ENCODE results near the gene SIRT2. TPM values are rescaled to one million over a fixed set of nuclear protein-coding genes. Genes with fewer than 3 reads are reported as not detected.

Gene SIRT2
- total and polyA plus RNA-seq, 11 donors: 51.0 to 158 (median 62.4) TPM

GRCh38 chr19:38842439-38843174, 56.8 kb downstream of the SIRT2 start:
- Histone ChIP-seq H3K36me3 (peaks cover 8 to 100% (median 100%) of the 10 kb centered on the region in 9 donors), H3K27me3 (no peaks in the 10 kb centered on the region), H3K4me3 (no peak overlapping the region), H3K9me3 (no peaks in the 10 kb centered on the region), H3K27ac (peak overlapping the region in 1 of 12 donors; percentile 37), H3K4me1 (peaks cover 0 to 38% (median 26%) of the 10 kb centered on the region in 12 donors)
- TF ChIP-seq, protein P1, sequence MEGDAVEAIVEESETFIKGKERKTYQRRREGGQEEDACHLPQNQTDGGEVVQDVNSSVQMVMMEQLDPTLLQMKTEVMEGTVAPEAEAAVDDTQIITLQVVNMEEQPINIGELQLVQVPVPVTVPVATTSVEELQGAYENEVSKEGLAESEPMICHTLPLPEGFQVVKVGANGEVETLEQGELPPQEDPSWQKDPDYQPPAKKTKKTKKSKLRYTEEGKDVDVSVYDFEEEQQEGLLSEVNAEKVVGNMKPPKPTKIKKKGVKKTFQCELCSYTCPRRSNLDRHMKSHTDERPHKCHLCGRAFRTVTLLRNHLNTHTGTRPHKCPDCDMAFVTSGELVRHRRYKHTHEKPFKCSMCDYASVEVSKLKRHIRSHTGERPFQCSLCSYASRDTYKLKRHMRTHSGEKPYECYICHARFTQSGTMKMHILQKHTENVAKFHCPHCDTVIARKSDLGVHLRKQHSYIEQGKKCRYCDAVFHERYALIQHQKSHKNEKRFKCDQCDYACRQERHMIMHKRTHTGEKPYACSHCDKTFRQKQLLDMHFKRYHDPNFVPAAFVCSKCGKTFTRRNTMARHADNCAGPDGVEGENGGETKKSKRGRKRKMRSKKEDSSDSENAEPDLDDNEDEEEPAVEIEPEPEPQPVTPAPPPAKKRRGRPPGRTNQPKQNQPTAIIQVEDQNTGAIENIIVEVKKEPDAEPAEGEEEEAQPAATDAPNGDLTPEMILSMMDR (IDR thresholded peaks at IDR 0.05): no peak
- no peak for TF ChIP-seq POLR2A (IDR thresholded peaks at IDR 0.05)
- ATAC-seq: no peak
- 83 to 88% (median 86%) methylated on average over 15 to 17 of the region's 17 CpGs for WGBS, 4 donors
- intact Hi-C loops (cut with DNase I): loop anchor here in 2 of 10 donors (10.0 kb wide), 2 partner anchors 108 to 218 kb away; no protein-coding TSS in a partner anchor
- DNase-seq: peak in 1 of 5 donors; percentile 8

GRCh38 chr19:38841787-38842438, 57.5 kb downstream of the SIRT2 start:
- WGBS, 4 donors: 94 to 96% (median 94%) methylated on average over 19 of the region's 19 CpGs
- Histone ChIP-seq H3K36me3 (peaks cover 10 to 100% (median 100%) of the 10 kb centered on the region in 9 donors), H3K27ac (peak overlapping the region in 1 of 12 donors; percentile 37), H3K4me3 (no peak overlapping the region), H3K4me1 (peaks cover 0 to 31% (median 19%) of the 10 kb centered on the region in 12 donors), H3K9me3 (no peaks in the 10 kb centered on the region), H3K27me3 (no peaks in the 10 kb centered on the region)
- no peak for ATAC-seq
- DNase-seq: no peak
- TF ChIP-seq, protein P1 (IDR thresholded peaks at IDR 0.05): no peak
- intact Hi-C loops (cut with DNase I): loop anchor here in 2 of 10 donors (10.0 kb wide), 2 partner anchors 107 to 217 kb away; no protein-coding TSS in a partner anchor

DNA sequence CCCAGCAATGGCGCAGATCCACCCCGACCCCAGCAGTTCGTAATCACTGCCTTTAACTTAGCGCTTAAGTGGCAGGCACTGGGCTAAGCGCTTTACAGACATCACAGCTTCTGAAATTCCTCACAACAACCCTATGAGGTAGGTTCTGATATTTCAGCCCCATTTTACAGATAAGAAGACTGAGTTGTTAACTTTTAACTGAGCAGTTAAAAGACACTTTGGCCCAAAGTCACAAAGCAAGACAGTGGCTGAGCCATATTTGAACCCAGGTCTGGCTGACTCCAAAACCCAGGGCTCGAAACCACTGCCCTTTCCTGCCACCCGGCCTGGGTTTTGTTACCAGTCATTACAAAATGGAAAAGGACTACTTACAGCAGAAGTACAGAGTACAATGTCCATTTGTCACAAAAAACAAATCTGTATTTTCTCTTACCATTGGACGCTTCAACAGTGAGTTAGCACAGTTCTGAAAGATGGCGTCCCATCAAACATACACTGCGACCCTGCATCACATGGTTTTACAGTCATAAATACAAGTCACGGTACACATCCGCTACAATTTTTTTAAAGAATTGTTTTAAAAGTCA, 58.1 kb downstream of the SIRT2 start:
- H3K4me1 ChIP-seq: peaks cover 0 to 27% (median 13%) of the 10 kb centered on the region in 12 donors
- ATAC-seq (no peak), DNase-seq (no peak)
- no peak for TF ChIP-seq POLR2A (IDR thresholded peaks at IDR 0.05)
- TF ChIP-seq, protein P1 (IDR thresholded peaks at IDR 0.05): no peak
- WGBS, 4 donors: 88 to 94% (median 93%) methylated on average over 12 of the region's 12 CpGs
- H3K9me3 ChIP-seq: no peaks in the 10 kb centered on the region
- intact Hi-C loops (cut with DNase I): loop anchor here in 2 of 10 donors (10.0 kb wide), 2 partner anchors 106 to 216 kb away; no protein-coding TSS in a partner anchor
- H3K27me3 ChIP-seq: no peaks in the 10 kb centered on the region
- peaks cover 10 to 100% (median 100%) of the 10 kb centered on the region in 9 donors for H3K36me3 ChIP-seq
- H3K27ac ChIP-seq: peak overlapping the region in 2 of 12 donors; percentile 33 to 37
- H3K4me3 ChIP-seq: no peak overlapping the region
